Endothelial cell of umbilical vein (primary cell): ENCODE measurements around the gene CTSL. TPM values are rescaled to one million over a fixed set of nuclear protein-coding genes. Genes with fewer than 3 reads are reported as not detected.
A peak's percentile ranks its signal among the peaks of the same experiment; 100 is the strongest.

Source experiments
- BruUV-seq: library from RNA; stranded (reverse); fragments of 400-500 nt; replicated peaks from 2 replicates; lab custom pipeline; 2021; lab: Mats Ljungman, UMichigan
- CTCF ChIA-PET: fragments of 300-600, 350-600 bp; sonication (Branson Sonifier 250); formaldehyde crosslinking; loops from one replicate; lab custom pipeline; 2021; ENCODE audit warnings: antibody characterized with exemption, inconsistent platforms; lab: Charles Lee
- POLR2A ChIA-PET: fragments of 300-600, 350-600 bp; sonication (Branson Sonifier 250); formaldehyde crosslinking; loops from one replicate; lab custom pipeline; 2021; ENCODE audit warnings: antibody characterized with exemption, inconsistent platforms; lab: Charles Lee
- DNase-seq: peaks from one replicate; pipeline ENCODE4 v3.0.0-alpha.2; 2011; ENCODE audit warnings: low read depth, low spot score
- FAIRE-seq: peaks from 2 replicates; lab custom pipeline; 2011; peaks lifted over from hg19 to GRCh38; lab: Jason Lieb, UNC
- H2AFZ ChIP-seq: 2 replicates; pipeline ENCODE4 v1.6.0; 2012; ENCODE audit warnings: low read depth, low read length, control low read depth, inconsistent platforms
- H3K27ac ChIP-seq: 2 replicates; pipeline ENCODE4 v1.5.1; 2011; ENCODE audit warnings: low read depth, mild to moderate bottlenecking, control low read depth, low read length, moderate library complexity; ENCODE audit not compliant: insufficient read depth
- H3K27me3 ChIP-seq, 2 experiments: 2 replicates each; pipeline versions ENCODE4 v1.6.0 to v1.6.1; 2011; ENCODE audit warnings: low read length in 2 of 2, mixed read lengths in 1 of 2; ENCODE audit not compliant: control insufficient read depth in 2 of 2, insufficient read depth in 2 of 2
- H3K36me3 ChIP-seq, 2 experiments: 2 replicates in 1 of 2; 3 replicates in 1 of 2; pipeline ENCODE4 v1.5.1; 2011; ENCODE audit warnings: low read length in 2 of 2, mild to moderate bottlenecking in 1 of 2, moderate library complexity in 1 of 2; ENCODE audit not compliant: control insufficient read depth in 2 of 2, insufficient read depth in 2 of 2; ENCODE audit errors: extremely low read depth in 1 of 2
- H3K4me1 ChIP-seq: 3 replicates; pipeline ENCODE4 v1.5.1; 2011; ENCODE audit warnings: mild to moderate bottlenecking, low read length; ENCODE audit not compliant: control insufficient read depth, insufficient read depth; ENCODE audit errors: extremely low read depth
- H3K4me2 ChIP-seq: 2 replicates; pipeline ENCODE4 v1.6.1; 2011; ENCODE audit warnings: low read length, control low read depth, mixed read lengths; ENCODE audit not compliant: insufficient read depth
- H3K4me3 ChIP-seq, 3 experiments: fragments of 200-600 bp in 1 of 3; sonication (generic), shearing (Covaris generic) in 1 of 3; replicated peaks in 1 of 3; 2 replicates each; pipeline ENCODE4 v1.5.1; 2011 to 2016; ENCODE audit warnings: control low read depth in 3 of 3, low read length in 3 of 3, mild to moderate bottlenecking in 2 of 3, inconsistent platforms in 1 of 3, low read depth in 1 of 3, moderate library complexity in 1 of 3; ENCODE audit not compliant: insufficient read depth in 1 of 3
- H3K79me2 ChIP-seq: 2 replicates; pipeline ENCODE4 v1.6.0; 2012; ENCODE audit warnings: low read length, inconsistent platforms; ENCODE audit not compliant: control insufficient read depth, insufficient read depth
- H3K9ac ChIP-seq: replicated peaks from 2 replicates; pipeline ENCODE3; 2011; ENCODE audit warnings: low read length, control low read depth; ENCODE audit not compliant: insufficient read depth; ENCODE audit errors: extremely low read depth
- H3K9me1 ChIP-seq: replicated peaks from 3 replicates; pipeline ENCODE4 v1.6.0; 2011; ENCODE audit warnings: mild to moderate bottlenecking, low read length; ENCODE audit not compliant: control insufficient read depth, insufficient read depth; ENCODE audit errors: extremely low read depth
- H3K9me3 ChIP-seq: replicated peaks from 2 replicates; pipeline ENCODE4 v1.5.1; 2012; ENCODE audit warnings: low read length, inconsistent platforms; ENCODE audit not compliant: control insufficient read depth, insufficient read depth
- H4K20me1 ChIP-seq: replicated peaks from 2 replicates; pipeline ENCODE3; 2011; ENCODE audit warnings: mild to moderate bottlenecking, low read length; ENCODE audit not compliant: control insufficient read depth, insufficient read depth; ENCODE audit errors: extremely low read depth
- EZH2 ChIP-seq: IDR thresholded peaks from 2 replicates; pipeline ENCODE4 v1.6.1; 2012; ENCODE audit warnings: borderline replicate concordance, low read depth, mild to moderate bottlenecking, moderate library complexity, low read length, inconsistent platforms; ENCODE audit not compliant: severe bottlenecking
- FOS ChIP-seq: IDR thresholded peaks from 2 replicates; pipeline ENCODE4 v1.6.1; 2011; ENCODE audit warnings: mild to moderate bottlenecking, low read length, moderate library complexity, borderline replicate concordance; ENCODE audit not compliant: insufficient read depth
- GATA2 ChIP-seq: IDR thresholded peaks from 2 replicates; pipeline ENCODE4 v1.7.0; 2011; ENCODE audit warnings: low read depth, mild to moderate bottlenecking, moderate library complexity, mixed read lengths, low read length; ENCODE audit not compliant: insufficient read length, insufficient read depth
- JUN ChIP-seq: IDR thresholded peaks from 2 replicates; pipeline ENCODE4 v1.6.1; 2011; ENCODE audit warnings: borderline replicate concordance, low read depth; ENCODE audit not compliant: insufficient read length, insufficient read depth
- MAX ChIP-seq: IDR thresholded peaks from 2 replicates; pipeline ENCODE4 v1.6.1; 2011; ENCODE audit not compliant: insufficient read depth, insufficient read length
- MYC ChIP-seq: IDR thresholded peaks from one replicate; pipeline ENCODE4 v1.6.1; 2011; ENCODE audit warnings: mild to moderate bottlenecking, low read depth, low read length
- POLR2A ChIP-seq: IDR thresholded peaks from 2 replicates; pipeline ENCODE4 v1.6.1; 2012; ENCODE audit warnings: low read depth, mild to moderate bottlenecking, control low read depth, low read length
- POLR2AphosphoS5 ChIP-seq: IDR thresholded peaks from 2 replicates; pipeline ENCODE4 v1.6.1; 2012; ENCODE audit warnings: low read depth, mild to moderate bottlenecking, control low read depth, low read length, moderate library complexity; ENCODE audit not compliant: insufficient read depth
- dilution Hi-C: fragments of 300-500 bp; cut with MboI; formaldehyde crosslinking; loops from one replicate; pipeline ENCODE4 v1.15.0; 2019; ENCODE audit warnings: low sequenced_read_pairs; ENCODE audit not compliant: extremely low pct_ligation_motif_present
- intact Hi-C: fragments of 100-400 bp; cut with micrococcal nuclease; formaldehyde crosslinking; loops from one replicate; pipeline ENCODE4 v1.10.0; 2022
- polyA plus RNA-seq, 4 experiments: library from polyadenylated mRNA; depleted of rRNA in 3 of 4; stranded (reverse) in 3 of 4; unstranded in 1 of 4; fragments of >200 nt; gene quantifications; 2 replicates each; pipeline versions ENCODE4 v1.2.1 to v1.2.3, GENCODE V29; 2011 to 2012; ENCODE audit warnings: missing spikeins in 1 of 4
- total RNA-seq: library from RNA; stranded (reverse); gene quantifications from 2 replicates; pipeline ENCODE4 v1.2.3, GENCODE V29; 2021
- TF ChIP-seq, protein P1 (sequence below), 2 donors: IDR thresholded peaks; 1 replicate in 1 of 2; 2 replicates in 1 of 2; pipeline ENCODE4 v1.5.1; 2011; ENCODE audit warnings: low read length in 2 of 2, mild to moderate bottlenecking in 2 of 2, moderate library complexity in 2 of 2, control low read depth in 1 of 2, inconsistent platforms in 1 of 2, low read depth in 1 of 2; ENCODE audit not compliant: insufficient read depth in 1 of 2; ENCODE audit errors: extremely low read depth in 1 of 2

Gene CTSL
- total and polyA plus RNA-seq, 2 donors (not counting 3 experiments of a cell fraction or from before 2014, with no cell fraction given), result 98.4 to 107 TPM

- dilution Hi-C loops, result no loop called here
- CTCF ChIA-PET, result interaction anchor here (1.0 to 6.3 kb wide), 9 partner anchors 7 to 126 kb away, joined by 3 to 113 read pairs (median 5); partner anchors contain the start of gene CTSL
Measured at GRCh38 chr9:87686520-87687090, 39.3 kb upstream of the CTSL start.

DNA sequence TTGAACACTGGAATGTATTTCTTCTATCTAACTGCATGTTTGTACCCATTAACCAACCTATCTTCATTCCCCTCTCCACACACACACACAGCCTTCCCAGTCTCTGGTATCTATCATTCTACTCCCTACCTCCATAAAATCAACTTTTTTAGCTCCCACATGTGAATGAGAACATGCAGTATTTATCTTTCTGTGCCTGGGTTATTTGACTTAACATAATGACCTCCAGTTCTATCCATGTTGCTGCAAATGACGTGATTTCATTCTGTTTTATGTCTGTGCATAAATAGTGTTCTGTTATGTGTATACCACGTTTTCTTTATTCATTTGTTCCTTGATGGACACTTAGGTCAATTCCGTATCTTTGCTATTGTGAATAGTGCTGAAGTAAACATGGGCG is 38.7 kb upstream of the CTSL start:
- Histone ChIP-seq H3K4me1 (peaks cover 17% of the 10 kb centered on the region), H3K9me3 (no peaks in the 10 kb centered on the region), H3K4me2 (no peak overlapping the region), H4K20me1 (no peaks in the 10 kb centered on the region), H2AFZ (no peak overlapping the region), H3K36me3 (peaks cover 2 to 14% of the 10 kb centered on the region in 2 experiments), H3K9me1 (no peaks in the 10 kb centered on the region), H3K4me3 (no peak overlapping the region), H3K79me2 (no peaks in the 10 kb centered on the region), H3K27me3 (no peaks in the 10 kb centered on the region), H3K27ac (no peak overlapping the region), H3K9ac (no peak overlapping the region)
- dilution Hi-C loops (no loop called here), intact Hi-C loops (no loop called here)
- POLR2A ChIA-PET, result no interaction called here
- DNase-seq (no peak), FAIRE-seq (no peak)
- TF ChIP-seq POLR2AphosphoS5, result no peak
- no peak for TF ChIP-seq JUN
- no peak for TF ChIP-seq MAX
- TF ChIP-seq GATA2, result no peak
- TF ChIP-seq EZH2, result no peak
- TF ChIP-seq, protein P1, sequence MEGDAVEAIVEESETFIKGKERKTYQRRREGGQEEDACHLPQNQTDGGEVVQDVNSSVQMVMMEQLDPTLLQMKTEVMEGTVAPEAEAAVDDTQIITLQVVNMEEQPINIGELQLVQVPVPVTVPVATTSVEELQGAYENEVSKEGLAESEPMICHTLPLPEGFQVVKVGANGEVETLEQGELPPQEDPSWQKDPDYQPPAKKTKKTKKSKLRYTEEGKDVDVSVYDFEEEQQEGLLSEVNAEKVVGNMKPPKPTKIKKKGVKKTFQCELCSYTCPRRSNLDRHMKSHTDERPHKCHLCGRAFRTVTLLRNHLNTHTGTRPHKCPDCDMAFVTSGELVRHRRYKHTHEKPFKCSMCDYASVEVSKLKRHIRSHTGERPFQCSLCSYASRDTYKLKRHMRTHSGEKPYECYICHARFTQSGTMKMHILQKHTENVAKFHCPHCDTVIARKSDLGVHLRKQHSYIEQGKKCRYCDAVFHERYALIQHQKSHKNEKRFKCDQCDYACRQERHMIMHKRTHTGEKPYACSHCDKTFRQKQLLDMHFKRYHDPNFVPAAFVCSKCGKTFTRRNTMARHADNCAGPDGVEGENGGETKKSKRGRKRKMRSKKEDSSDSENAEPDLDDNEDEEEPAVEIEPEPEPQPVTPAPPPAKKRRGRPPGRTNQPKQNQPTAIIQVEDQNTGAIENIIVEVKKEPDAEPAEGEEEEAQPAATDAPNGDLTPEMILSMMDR (IDR thresholded peaks at IDR 0.05; ENCODE audit: extremely low read depth in 1 of 2, insufficient read depth in 1 of 2, low read depth in 1 of 2, low read length in 2 of 2), result no peak
- TF ChIP-seq POLR2A, result no peak
- TF ChIP-seq MYC, result no peak
- no peak for TF ChIP-seq FOS
- CTCF ChIA-PET, result interaction anchor here (6.3 kb wide), 1 partner anchor 125 kb away, joined by 113 read pairs; no protein-coding TSS in a partner anchor
- BruUV-seq, result no TSS peak

More at GRCh38 chr9:87686520-87687090, 39.3 kb upstream of the CTSL start:
- TF ChIP-seq JUN, result no peak
- no peaks in the 10 kb centered on the region for H3K27me3 ChIP-seq
- no peak overlapping the region for H3K27ac ChIP-seq
- H3K79me2 ChIP-seq, result no peaks in the 10 kb centered on the region
- no peaks in the 10 kb centered on the region for H4K20me1 ChIP-seq
- H2AFZ ChIP-seq, result peak overlapping the region; percentile 44
- DNase-seq, result no peak
- no peak overlapping the region for H3K9ac ChIP-seq
- H3K9me1 ChIP-seq, result no peaks in the 10 kb centered on the region
- POLR2A ChIA-PET, result no interaction called here
- no peaks in the 10 kb centered on the region for H3K9me3 ChIP-seq
- peaks cover 2 to 20% of the 10 kb centered on the region in 2 experiments for H3K36me3 ChIP-seq
- intact Hi-C loops, result no loop called here
- no TSS peak for BruUV-seq
- no peak overlapping the region for H3K4me3 ChIP-seq
- H3K4me2 ChIP-seq, result no peak overlapping the region
- peaks cover 17% of the 10 kb centered on the region for H3K4me1 ChIP-seq
- FAIRE-seq, result no peak
